ENCODE results near the gene WT1.

- TF ChIP-seq ATF3 (IDR thresholded peaks at IDR 0.05; ENCODE audit: insufficient read depth, low read depth, low read length) = no peak
- no peak for TF ChIP-seq RAD21 (IDR thresholded peaks at IDR 0.05 in 1 of 2, conservative IDR thresholded peaks at IDR 0.05 in 1 of 2; ENCODE audit: low read depth in 2 of 2, low read length in 2 of 2)
- no peak for TF ChIP-seq SP1 (IDR thresholded peaks at IDR 0.05; ENCODE audit: low read depth, low read length)
- TF ChIP-seq EZH2 (IDR thresholded peaks at IDR 0.05; ENCODE audit: low read depth, low read length, severe bottlenecking) = no peak
- TF ChIP-seq CTCF (IDR thresholded peaks at IDR 0.05; ENCODE audit: control extremely low read depth in 1 of 3, insufficient read depth in 1 of 3, low read depth in 1 of 3, low read length in 3 of 3) = no peak
- TF ChIP-seq USF2 (IDR thresholded peaks at IDR 0.05; ENCODE audit: low read length) = no peak
- no peak for TF ChIP-seq POLR2A (IDR thresholded peaks at IDR 0.05; ENCODE audit: control extremely low read depth in 1 of 2, low read depth in 2 of 2, low read length in 2 of 2)
- TF ChIP-seq TCF12 (IDR thresholded peaks at IDR 0.05; ENCODE audit: low read depth, low read length) = no peak
- TF ChIP-seq TBP (IDR thresholded peaks at IDR 0.05; ENCODE audit: low read depth, low read length) = no peak
- no peak for TF ChIP-seq POLR2AphosphoS5 (IDR thresholded peaks at IDR 0.05; ENCODE audit: low read depth, low read length)
Measured at GRCh38 chr11:32428665-32429303, 6.6 kb downstream of the WT1 start.

Data from H1 (cell line).